Tibial nerve (tissue), 4 donors: ENCODE measurements around the gene ARL8B. TPM values are rescaled to one million over a fixed set of nuclear protein-coding genes. Genes with fewer than 3 reads are reported as not detected.
"Not testable (repeated sequence)": the region's sequence is repeated elsewhere in the genome, so short reads cannot be mapped to it uniquely, and the experiment has no call there.

Experiments used
- DNase-seq, 2 donors: peaks; one replicate each; pipeline ENCODE4 v3.0.0-alpha.2; 2019; ENCODE audit warnings: low spot score in 2 of 2
- H3K27ac ChIP-seq, 4 donors: fragments of 200-600 bp; sonication (generic) in 3 of 4; one replicate each; pipeline ENCODE4 v1.5.1; 2017 to 2019; ENCODE audit warnings: mild to moderate bottlenecking in 1 of 4
- H3K27me3 ChIP-seq, 2 donors: fragments of 200-600 bp; sonication (generic) in 1 of 2; one replicate each; pipeline versions ENCODE4 v1.5.1 to v1.6.0; 2017 to 2019
- H3K36me3 ChIP-seq, 3 donors: fragments of 200-600 bp; sonication (generic); one replicate each; pipeline ENCODE4 v1.5.1; 2018 to 2019
- H3K4me1 ChIP-seq, 4 donors: fragments of 200-600 bp; sonication (generic) in 3 of 4; one replicate each; pipeline ENCODE4 v1.5.1; 2017 to 2019
- H3K4me3 ChIP-seq, 4 donors: fragments of 200-600 bp; sonication (generic) in 3 of 4; one replicate each; pipeline ENCODE4 v1.5.1; 2017 to 2019; ENCODE audit warnings: mild to moderate bottlenecking in 1 of 4, moderate library complexity in 1 of 4
- H3K9me3 ChIP-seq, 4 donors: fragments of 200-600 bp; sonication (generic) in 3 of 4; one replicate each; pipeline ENCODE4 v1.5.1; 2017 to 2019
- EP300 ChIP-seq, 2 donors: sonication (generic); formaldehyde crosslinking; IDR thresholded peaks; one replicate each; pipeline ENCODE4 v1.6.1; 2017; ENCODE audit warnings: antibody characterized with exemption in 2 of 2, mild to moderate bottlenecking in 1 of 2
- POLR2A ChIP-seq, 2 donors: fragments of 450-650 bp; IDR thresholded peaks; one replicate each; pipeline ENCODE4 v1.6.1; 2017; ENCODE audit warnings: antibody characterized with exemption in 2 of 2, mild to moderate bottlenecking in 2 of 2, moderate library complexity in 2 of 2
- WGBS, 2 donors: methylation state at CpG; one replicate each; pipeline ENCODE4 v1.1.5; 2018; 5-methylcytosine and 5-hydroxymethylcytosine counted together
- total RNA-seq, 4 donors: library from RNA; depleted of rRNA; stranded (reverse); fragments of >200 nt; gene quantifications; one replicate each; pipeline ENCODE4 v1.1.0, GENCODE V29; 2016
- TF ChIP-seq, protein P1 (sequence below), 5 experiments: fragments of 200-600 bp in 3 of 5; fragments of 450-650 bp in 2 of 5; sonication (generic) in 3 of 5; IDR thresholded peaks; one replicate each; pipeline ENCODE4 v1.5.1; 2016 to 2019; ENCODE audit warnings: antibody characterized with exemption in 5 of 5, mild to moderate bottlenecking in 3 of 5, moderate library complexity in 2 of 5

The ARL8B gene
- total RNA-seq, 4 donors from 2014 or later: 47.6 to 54.4 (median 49.4) TPM

DNA sequence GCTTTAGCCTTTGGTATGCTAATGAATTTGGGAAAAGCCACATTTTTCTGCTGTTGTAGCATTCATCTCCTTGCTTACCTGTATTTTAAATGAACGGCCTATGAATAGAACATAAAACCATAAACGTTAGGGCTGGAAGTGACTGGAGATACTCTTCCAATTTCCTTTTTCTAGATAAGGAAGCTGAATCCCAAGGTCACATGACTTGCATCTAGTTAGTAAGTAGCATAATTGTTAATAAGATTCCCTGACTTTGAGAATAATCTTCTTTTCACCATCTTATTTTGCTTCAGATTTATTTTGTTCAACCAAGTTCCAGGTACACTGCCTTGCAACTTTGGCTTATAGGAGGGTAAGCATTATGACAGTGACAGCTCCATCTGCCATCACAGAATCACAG is 44.8 kb downstream of the ARL8B start:
- Histone ChIP-seq H3K4me1 (peaks cover 0 to 45% (median 5%) of the 10 kb centered on the region in 4 donors), H3K27me3 (no peaks in the 10 kb centered on the region), H3K9me3 (no peaks in the 10 kb centered on the region), H3K4me3 (no peak overlapping the region), H3K27ac (no peak overlapping the region), H3K36me3 (peaks cover 0 to 11% (median 0%) of the 10 kb centered on the region in 3 donors)
- TF ChIP-seq EP300 (IDR thresholded peaks at IDR 0.05) (no peak), POLR2A (IDR thresholded peaks at IDR 0.05) (no peak)
- TF ChIP-seq, protein P1, sequence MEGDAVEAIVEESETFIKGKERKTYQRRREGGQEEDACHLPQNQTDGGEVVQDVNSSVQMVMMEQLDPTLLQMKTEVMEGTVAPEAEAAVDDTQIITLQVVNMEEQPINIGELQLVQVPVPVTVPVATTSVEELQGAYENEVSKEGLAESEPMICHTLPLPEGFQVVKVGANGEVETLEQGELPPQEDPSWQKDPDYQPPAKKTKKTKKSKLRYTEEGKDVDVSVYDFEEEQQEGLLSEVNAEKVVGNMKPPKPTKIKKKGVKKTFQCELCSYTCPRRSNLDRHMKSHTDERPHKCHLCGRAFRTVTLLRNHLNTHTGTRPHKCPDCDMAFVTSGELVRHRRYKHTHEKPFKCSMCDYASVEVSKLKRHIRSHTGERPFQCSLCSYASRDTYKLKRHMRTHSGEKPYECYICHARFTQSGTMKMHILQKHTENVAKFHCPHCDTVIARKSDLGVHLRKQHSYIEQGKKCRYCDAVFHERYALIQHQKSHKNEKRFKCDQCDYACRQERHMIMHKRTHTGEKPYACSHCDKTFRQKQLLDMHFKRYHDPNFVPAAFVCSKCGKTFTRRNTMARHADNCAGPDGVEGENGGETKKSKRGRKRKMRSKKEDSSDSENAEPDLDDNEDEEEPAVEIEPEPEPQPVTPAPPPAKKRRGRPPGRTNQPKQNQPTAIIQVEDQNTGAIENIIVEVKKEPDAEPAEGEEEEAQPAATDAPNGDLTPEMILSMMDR (IDR thresholded peaks at IDR 0.05): no peak
- WGBS, 2 donors: 78% methylated on average over 2 of the region's 2 CpGs
- no peak for DNase-seq

DNA sequence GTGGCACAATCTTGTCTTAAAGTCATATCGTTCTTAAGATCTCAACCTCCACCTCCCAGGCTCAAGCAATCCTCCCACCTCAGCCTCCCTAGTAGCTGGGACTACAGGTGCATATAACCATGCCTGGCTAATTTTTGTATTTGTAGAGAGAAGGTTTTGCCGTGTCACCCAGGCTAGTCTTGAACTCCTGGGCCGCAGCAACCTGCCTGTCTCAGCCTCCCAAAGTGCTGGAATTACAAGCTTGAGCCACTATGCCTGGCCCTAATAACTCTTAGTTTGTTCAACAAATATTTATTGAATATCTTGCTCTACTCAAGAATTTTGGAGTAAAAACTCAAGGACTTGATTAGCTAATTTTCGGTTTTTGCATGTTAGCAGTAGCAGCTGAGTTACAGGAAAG is 46.0 kb downstream of the ARL8B start:
- DNase-seq: no peak
- Histone ChIP-seq H3K27ac (no peak overlapping the region), H3K4me1 (peaks cover 0 to 32% (median 0%) of the 10 kb centered on the region in 4 donors), H3K36me3 (peaks cover 0 to 24% (median 0%) of the 10 kb centered on the region in 3 donors), H3K9me3 (no peaks in the 10 kb centered on the region), H3K27me3 (no peaks in the 10 kb centered on the region), H3K4me3 (no peak overlapping the region)
- TF ChIP-seq, protein P1 (IDR thresholded peaks at IDR 0.05): no peak
- TF ChIP-seq POLR2A (IDR thresholded peaks at IDR 0.05) (no peak), EP300 (IDR thresholded peaks at IDR 0.05) (no peak)
- WGBS, 2 donors: 94 to 95% methylated on average over 4 of the region's 4 CpGs

DNA sequence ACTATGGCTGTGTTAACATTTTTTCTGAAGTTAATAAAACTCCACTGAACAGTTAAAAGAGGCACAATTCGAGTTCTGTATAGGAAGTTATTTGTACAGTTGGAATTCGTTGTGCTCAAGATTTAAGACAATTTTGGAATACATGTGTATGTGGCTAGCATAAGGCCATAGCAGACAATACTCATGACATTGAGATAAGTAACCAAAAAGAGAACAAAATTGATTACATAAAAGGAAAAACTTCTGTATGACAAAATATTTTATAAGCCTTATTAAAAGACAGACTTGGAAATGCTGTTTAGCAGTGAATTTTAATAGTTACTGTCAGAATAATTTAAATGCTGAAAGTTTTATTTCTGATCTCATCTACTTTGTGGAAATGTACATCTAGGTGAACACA is 47.7 kb downstream of the ARL8B start:
- H3K27ac ChIP-seq: no peak overlapping the region
- peaks cover 0 to 26% (median 0%) of the 10 kb centered on the region in 4 donors for H3K4me1 ChIP-seq
- DNase-seq: no peak
- peaks cover 0 to 39% (median 0%) of the 10 kb centered on the region in 3 donors for H3K36me3 ChIP-seq
- WGBS, 2 donors: 36 to 41% methylated on average over 2 of the region's 2 CpGs
- H3K9me3 ChIP-seq: no peaks in the 10 kb centered on the region
- no peaks in the 10 kb centered on the region for H3K27me3 ChIP-seq
- TF ChIP-seq, protein P1 (IDR thresholded peaks at IDR 0.05): no peak
- TF ChIP-seq EP300 (IDR thresholded peaks at IDR 0.05) (no peak), POLR2A (IDR thresholded peaks at IDR 0.05) (no peak)
- H3K4me3 ChIP-seq: no peak overlapping the region

DNA sequence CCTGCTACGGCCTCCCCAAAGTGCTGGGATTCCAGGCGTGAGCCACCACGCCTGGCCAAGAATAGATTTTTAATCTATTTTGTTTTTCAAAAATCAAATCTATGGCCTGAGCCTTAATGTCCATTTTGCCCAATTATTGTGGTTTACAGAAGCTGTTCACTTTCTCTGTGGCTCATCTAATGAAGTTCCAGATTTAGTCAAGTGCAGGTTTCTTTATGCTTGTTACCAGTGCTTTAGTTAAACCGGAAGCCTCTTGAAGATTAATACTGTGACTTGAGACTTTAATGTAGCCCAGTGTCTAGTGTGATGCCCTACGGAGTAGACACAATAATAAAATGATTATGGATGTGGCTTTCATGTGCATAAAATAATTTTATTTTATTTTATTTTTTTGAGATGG is 48.9 kb downstream of the ARL8B start:
- WGBS, 2 donors: 84 to 87% methylated on average over 5 of the region's 5 CpGs
- Histone ChIP-seq H3K27me3 (no peaks in the 10 kb centered on the region), H3K36me3 (peaks cover 0 to 51% (median 0%) of the 10 kb centered on the region in 3 donors), H3K27ac (no peak overlapping the region), H3K9me3 (no peaks in the 10 kb centered on the region), H3K4me1 (peaks cover 0 to 18% (median 0%) of the 10 kb centered on the region in 4 donors), H3K4me3 (no peak overlapping the region)
- TF ChIP-seq POLR2A (IDR thresholded peaks at IDR 0.05): no peak
- no peak for TF ChIP-seq EP300 (IDR thresholded peaks at IDR 0.05)
- TF ChIP-seq, protein P1 (IDR thresholded peaks at IDR 0.05): no peak
- DNase-seq: no peak

DNA sequence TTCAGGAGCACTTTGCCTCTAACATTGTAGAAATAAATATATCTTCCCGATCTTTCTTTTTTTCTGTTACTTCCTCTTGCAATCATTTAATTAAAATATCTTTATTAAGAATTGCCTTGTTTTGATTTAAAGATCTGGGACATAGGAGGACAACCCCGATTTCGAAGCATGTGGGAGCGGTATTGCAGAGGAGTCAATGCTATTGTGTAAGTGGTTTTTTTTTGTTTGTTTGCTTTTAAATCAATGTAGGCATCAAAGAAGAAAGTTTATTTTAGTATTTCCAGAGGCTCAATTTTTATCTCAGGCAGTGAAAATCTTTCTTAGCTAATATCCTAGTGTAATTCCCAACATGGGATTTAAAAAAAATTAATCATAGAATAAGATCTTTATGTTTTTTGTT is 49.9 kb downstream of the ARL8B start:
- no peaks in the 10 kb centered on the region for H3K9me3 ChIP-seq
- TF ChIP-seq EP300 (IDR thresholded peaks at IDR 0.05): no peak
- TF ChIP-seq, protein P1 (IDR thresholded peaks at IDR 0.05): no peak
- no peak for TF ChIP-seq POLR2A (IDR thresholded peaks at IDR 0.05)
- H3K4me3 ChIP-seq: no peak overlapping the region
- peaks cover 0 to 14% (median 0%) of the 10 kb centered on the region in 4 donors for H3K4me1 ChIP-seq
- DNase-seq: no peak
- peaks cover 0 to 61% (median 0%) of the 10 kb centered on the region in 3 donors for H3K36me3 ChIP-seq
- 91 to 94% methylated on average over 4 of the region's 4 CpGs for WGBS, 2 donors
- H3K27ac ChIP-seq: no peak overlapping the region
- no peaks in the 10 kb centered on the region for H3K27me3 ChIP-seq

DNA sequence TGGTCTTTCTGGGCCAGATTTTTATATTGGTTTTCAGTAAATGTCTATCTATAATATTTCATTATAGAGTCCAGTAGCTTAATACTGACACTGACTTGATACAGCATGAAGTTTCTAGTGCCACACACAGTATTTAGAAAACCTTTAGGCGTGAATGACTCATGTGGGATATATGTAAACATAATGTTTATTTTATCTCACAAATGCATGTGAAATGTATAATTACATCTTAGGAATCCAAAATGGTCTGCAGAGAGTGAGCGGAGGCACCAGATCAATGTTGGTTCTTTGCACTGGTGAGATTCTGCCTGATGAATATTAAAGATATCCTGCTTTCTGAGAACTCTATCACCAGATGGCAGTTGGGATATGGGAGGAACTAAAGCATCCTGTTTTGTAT is 56.9 kb downstream of the ARL8B start:
- peaks cover 0 to 86% (median 0%) of the 10 kb centered on the region in 3 donors for H3K36me3 ChIP-seq
- not testable (repeated sequence) for H3K4me1 ChIP-seq, H3K27me3 ChIP-seq, H3K27ac ChIP-seq, H3K4me3 ChIP-seq, H3K9me3 ChIP-seq, DNase-seq
- WGBS, 2 donors: 92% methylated on average over 2 of the region's 2 CpGs
